Stimulated activated CD8-positive, alpha-beta memory T cell treated with anti-CD3 and anti-CD28 coated beads, Interleukin-12 subunit alpha, Interleukin-12 subunit beta, amount 100 ng/mL, for 24 hours (primary cell): ENCODE data around the gene ST6GAL1.
"Not testable (repeated sequence)": the region's sequence is repeated elsewhere in the genome, so short reads cannot be mapped to it uniquely, and the experiment has no call there.

Experiments
- DNase-seq: peaks from one replicate; pipeline ENCODE4 v3.0.0-alpha.2; 2020; ENCODE audit errors: extremely low read depth

The ST6GAL1 gene

DNA sequence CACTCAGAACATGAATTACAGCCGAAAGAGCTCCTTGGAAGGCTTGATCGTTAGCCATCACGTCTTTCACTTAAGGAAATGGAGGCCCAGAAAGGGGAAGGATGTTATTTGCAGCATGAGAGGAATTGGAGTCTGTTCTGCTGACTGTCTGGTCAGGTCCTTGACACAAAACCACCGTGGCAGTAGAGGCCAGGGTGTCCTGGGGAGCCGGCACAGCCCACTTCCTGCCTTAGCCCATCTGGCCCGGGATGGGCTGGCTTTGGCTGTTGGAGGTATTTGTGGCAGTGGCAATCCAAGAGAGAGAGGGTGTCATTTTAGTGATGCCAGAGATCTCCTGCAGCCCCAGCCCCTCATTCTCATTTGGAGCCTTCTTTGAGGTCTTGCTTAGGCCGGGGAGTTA lies 37.4 kb downstream of the ST6GAL1 start:
- no peak for DNase-seq

DNA sequence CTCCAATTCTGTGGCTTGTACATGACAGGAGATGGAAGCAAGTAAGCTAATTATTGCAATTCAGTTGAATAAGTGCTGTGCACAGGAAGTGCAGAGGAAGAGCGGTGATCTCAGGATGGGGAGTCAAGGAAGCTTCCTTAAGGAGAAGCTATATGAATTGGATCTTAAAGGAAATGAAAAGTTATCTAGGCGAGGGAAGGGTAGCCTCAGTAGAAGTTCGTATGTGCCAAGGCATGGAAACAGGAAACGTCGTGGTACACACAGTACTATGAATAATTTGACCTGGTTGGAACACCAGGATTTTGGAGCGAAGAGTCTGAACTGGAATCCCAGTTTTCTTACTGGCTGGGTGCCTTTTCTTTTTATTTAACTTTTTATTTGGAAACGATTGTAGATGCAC lies 39.3 kb downstream of the ST6GAL1 start:
- DNase-seq: no peak

DNA sequence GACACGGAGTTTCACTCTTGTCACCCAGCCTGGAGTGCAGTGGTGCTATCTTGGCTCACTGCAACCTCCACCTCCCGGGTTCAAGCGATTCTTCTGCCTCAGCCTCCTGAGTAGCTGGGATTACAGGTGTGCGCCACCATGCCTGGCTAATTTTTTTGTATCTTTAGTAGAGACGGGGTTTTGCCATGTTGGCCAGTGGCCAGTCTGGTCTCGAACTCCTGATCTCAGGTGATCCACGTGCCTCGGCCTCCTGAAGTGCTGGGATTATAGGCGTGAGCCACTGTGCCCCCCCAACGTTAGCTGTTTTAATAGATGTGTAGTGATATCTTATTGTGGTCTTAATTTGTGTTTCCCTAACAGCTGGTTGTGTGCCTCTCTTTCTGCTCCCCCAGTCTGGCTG lies 40.8 kb downstream of the ST6GAL1 start:
- DNase-seq: not testable (repeated sequence)

DNA sequence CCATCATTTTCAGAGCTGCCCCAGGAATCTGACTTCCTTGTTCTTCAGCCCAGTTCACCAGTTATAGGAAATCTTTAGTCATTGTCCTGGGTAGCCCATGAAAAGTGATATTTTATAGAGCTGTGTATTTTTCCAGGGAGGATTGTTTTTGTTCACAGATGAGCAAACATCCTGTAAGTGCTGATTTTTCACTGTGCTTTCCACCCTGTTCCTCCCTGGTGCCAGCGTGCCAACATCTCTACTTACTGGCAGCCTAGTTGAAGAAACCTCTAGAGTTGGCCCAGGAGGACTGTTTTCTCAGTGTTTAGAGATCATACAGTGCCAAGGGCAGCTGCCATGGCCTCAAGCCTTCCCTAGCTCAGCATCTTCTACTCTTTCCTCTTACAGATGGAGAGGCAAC lies 41.3 kb downstream of the ST6GAL1 start:
- DNase-seq: no peak

DNA sequence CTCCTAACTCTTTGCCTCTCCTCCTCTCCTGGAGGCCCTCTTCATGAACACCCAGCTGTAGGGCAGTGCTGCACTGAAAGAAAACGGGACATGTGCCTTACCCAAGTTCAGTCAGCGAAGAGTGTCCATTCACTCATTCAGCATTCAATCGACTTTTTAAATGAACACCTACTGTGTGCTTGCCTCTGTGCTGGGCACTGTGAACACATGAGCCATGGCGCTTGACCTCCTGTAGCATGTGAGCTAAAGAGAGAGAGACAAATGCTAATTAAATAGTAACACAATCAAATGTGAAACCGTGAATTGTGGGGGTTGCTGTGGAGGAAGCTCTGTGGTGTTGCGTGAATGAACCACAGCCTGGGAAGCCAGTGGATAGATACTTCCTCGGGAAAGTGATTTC lies 43.4 kb downstream of the ST6GAL1 start:
- no peak for DNase-seq

DNA sequence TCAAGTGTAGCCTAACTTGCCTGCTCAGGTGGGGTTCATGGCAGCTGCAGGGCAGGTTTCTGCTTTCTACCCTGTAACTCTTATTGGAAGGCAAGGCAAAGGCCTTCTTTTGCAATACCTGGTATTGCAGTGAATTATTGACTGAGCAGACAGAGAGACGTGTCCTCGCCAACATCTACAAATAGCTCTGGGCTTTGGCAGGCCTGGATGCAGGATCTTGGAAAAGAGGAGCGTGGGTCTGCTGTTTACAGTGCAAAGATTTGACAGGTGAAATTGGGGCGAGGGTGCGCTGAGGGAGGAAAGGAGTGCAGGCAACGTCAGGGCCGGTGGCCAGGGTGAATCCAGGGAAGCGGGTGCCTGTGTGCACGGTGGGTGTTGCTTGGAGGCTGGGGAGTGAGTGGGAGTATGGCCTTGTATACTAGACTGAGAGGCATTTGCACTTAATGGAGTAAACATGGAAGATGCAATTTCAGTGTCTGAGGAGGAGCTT lies 44.5 kb downstream of the ST6GAL1 start:
- no peak for DNase-seq

DNA sequence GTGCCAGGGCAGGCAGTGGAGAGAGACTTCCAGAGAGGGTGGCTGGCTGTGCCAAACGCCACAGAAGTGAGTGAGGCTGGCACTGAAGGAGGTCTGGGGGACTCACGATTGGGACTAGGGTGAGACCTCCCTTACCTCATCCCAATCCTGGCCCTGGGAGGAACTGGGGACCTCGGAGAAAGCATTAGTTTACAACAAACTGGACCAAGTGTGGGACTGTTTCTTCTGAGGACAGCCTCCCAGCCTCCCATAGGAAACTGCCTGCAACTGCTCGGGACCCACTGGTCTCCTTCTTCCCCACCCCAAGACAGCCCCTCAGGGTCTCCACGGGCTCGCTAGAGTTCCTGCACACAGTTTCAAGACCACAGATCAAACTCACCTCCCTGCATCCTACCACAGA lies 45.4 kb downstream of the ST6GAL1 start:
- no peak for DNase-seq

DNA sequence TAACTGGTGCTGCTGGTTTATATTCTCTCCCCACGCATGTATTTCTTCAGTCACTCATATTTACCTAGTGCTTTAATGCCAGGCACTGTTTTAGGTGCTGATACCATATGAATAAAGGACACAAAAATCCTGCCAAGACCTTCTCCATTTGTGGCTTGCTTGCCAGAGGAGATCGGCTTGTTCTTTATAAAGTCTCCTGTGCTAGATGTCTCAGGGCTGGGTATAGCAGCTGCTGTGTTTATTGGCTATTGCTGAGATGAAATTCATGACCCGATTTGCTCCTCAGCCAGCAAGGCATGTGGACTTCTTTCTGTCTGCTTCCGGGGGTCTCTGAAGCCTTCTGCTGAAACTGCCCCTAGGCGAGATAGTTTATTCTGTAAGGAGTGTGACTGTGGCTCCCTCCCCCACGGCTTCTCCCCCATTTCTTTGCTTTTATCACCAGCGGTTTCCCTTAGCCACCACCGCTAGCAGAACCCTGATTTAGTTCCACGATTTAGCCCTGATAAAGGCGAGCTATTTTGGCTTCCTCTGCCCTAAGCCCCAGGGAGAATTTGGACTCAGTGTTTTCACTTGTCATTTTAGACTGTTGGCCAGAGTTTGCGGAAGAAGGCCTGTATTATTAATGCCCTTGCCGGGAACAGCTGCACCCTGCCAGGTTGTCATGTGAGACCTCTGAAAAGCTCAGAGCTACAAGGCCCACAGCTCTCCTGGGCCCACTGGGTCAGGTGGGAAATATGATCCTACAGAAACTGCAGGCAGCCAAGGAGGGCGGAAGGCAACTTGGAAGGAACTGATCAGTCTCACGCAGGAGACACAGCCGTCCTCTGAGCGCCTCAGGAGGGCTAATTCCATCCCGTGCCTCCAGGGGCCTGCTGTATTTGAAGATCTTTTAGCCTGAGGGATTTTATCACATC lies 46.8 kb downstream of the ST6GAL1 start:
- DNase-seq: no peak

DNA sequence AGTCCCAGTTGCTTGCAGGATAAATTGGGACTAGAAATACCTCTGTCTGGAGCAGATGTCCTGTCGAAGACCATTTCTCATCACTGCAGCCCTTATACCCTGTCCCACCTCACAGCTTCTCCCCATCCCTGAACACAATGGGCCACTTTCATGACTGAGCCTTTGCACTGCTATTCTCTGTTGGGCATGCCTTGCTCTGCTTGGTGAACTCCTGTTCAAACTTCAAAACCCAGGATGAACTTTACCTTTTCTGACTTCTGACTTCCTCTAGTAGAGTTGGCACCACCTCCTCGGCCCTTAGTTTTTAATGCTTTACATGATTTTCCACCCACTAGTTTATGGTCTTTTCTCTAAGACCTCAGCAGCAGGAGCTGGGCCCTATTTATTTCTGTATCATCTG lies 48.4 kb downstream of the ST6GAL1 start:
- DNase-seq: no peak

DNA sequence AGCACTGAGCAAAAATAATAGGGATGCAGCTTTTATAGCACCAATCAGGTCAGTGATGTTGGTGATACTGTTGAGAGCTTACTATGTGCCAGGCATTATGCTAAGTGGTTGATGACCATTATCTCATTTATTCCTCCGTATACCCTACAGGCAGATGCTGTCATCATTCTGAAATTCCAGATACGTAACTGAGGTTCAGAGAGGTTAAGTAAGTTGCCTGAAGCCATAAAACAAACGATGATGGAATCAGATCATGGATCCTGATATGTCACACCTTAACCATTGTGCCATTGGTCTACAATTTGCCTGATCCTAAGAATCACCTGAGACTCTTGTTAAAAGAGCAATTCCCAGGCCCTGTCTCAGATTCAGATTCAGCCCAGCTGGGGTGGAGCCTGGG lies 49.5 kb downstream of the ST6GAL1 start:
- no peak for DNase-seq

DNA sequence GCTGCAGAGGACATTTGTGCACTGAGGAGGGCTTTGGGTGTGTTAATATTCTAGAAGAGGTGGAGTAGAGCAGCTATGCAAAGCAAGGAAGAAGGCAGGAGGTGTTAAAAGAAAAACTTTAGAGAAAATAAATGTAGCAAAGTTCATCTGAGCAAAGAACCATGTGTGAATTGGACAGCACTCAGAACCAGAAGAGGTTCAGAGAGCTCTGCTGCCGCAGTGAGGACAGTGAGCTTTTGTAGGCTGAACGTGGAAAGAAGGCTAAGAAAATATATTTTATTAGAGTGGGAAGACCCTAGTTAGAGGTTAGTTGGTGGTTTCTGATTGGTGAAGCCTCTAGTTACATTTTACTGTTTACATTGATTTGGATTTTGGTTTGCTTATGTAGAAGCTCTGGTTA lies 50.7 kb downstream of the ST6GAL1 start:
- no peak for DNase-seq

DNA sequence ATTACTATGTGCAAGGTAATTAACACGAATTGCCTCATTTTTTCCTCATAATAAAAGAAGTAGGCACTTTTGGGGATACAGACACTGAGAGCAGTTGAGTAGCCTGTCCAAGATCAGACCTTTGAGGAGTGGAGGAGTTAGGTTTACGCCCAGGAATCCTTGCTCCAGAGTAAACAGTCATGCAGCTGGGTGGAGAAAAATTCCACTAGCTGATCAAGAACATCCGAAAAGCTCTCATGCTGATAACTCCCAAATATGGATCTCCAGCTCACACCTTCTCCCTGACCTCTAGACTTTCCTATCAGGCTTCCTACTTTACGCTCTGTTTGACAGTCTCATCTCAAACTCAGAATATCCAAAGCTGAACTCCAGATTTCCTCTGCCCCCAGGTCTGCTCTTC lies 53.3 kb downstream of the ST6GAL1 start:
- DNase-seq: no peak

DNA sequence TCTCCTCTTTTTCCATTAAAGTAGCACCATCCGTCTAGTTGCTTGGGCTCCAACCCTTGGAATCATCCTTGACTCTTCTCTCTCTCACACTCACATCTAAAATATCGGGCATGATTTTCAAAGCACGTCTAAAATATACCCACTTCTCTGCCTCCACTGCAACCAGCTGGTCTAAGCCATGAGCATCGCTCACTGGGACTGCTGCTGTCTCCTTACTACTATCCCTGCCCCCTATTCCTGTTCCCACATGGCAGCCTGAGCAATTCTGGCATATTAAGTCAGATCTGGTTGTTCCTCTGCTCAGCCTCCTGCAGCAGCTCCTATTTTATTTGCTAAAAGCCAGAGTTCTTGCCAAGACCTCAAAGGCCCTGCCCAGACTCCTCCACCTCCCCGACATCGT lies 53.7 kb downstream of the ST6GAL1 start:
- no peak for DNase-seq

DNA sequence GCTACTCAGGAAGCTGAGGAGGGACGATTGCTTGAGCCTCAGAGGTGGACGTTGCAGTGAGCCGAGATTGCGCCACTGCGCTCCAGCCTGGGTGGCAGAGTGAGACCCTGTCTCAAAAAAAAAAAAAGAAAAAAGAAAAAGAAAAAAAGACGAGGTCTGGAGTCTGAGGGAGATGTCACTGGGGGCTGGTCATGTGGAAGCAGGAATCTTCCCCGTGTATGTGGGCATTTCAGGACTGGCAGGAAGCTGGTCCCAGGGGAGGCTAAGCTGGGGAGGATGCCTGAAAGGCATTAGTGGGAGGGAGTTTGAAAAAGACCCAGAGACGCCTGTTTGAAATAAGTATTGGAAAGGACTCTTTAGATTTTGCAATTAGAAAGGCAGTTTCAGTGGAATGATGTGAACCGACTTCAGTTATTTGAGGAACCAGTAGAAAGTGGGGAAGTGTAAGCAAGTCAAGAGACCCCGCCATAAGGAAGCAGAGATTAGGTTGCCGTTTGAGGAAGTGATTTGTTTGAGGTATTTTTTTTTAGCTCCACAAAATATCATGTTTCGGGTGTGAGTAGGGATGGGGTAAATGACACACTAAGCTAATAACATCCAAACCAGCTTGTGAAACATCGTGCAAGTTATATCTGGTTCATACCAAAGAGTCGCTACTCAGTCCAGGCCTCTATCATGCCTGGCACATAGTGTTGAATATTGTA lies 55.5 kb downstream of the ST6GAL1 start:
- no peak for DNase-seq

DNA sequence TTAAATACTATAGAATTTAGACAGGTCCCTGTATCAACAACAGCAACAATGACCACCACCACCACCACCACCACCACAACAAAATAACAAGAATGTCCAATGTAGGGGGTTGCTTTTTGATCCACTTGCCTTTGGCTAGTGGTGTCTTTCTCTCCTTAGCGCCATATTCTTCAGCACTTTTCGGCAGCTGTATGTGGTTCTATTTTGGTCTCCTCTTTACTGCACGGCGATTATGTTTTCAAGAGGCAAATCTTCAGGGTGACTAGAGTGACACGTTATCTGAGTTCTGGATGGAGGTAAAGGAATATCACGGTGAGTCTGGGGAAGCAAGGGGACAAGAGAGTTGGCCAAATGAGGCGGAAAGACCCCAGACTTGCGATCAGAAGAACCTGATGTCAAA lies 56.1 kb downstream of the ST6GAL1 start:
- DNase-seq: no peak

DNA sequence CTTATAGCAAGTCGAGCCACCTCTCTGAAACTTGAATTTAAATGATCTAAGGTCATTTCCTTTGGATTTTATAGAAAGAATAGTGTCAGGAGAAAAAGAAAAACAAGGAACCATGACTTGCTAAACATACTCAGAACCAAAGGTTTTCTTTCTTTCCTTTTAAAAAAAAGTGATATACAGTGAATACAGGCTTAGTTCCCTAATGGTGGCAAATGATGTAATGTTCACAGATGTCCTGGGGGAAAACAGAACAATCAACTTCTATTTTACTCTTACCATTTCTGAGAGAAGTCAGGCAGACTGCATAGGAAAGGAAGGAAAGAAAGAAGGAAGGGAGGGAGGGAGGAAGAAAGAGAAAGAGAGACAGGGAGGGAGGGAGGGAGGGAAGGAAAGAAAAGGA lies 56.5 kb downstream of the ST6GAL1 start:
- no peak for DNase-seq

DNA sequence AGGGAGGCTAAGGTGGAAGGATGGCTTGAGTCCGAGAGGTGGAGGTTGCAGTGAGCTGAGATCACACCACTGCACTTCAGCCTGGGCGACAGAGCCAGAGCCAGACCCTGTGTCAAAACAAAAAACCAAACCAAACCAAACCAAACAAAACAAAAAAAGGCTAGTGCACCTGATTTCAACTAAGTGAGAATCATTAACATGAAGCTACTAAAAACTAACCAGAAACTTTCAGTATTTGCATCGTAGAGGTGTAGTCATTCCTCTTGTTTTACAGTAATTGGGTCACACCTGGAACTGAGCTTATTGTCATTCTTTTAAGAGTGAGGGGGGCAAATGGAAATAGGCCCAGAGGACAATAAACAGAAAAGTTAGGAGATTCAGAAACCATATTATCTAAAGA lies 58.5 kb downstream of the ST6GAL1 start:
- DNase-seq: no peak

DNA sequence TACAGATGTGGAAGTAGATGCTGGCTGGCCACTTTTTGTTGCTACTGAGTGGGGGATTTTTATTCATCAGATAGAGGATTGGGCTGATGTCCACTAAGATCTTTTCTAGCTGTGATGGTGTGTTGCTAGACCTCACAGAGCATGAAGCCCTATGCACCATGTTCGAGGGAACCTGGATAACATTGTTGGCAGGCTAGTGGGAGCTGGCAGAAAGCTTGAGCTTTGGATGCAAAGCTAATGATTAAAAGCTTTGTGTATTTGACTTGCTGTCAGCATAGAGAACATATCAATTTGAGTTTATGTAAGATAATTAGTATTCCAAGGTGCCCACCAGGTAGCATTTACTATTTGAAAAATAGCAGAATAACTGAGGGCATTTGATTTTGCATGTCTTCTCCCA lies 59.1 kb downstream of the ST6GAL1 start:
- DNase-seq: no peak

DNA sequence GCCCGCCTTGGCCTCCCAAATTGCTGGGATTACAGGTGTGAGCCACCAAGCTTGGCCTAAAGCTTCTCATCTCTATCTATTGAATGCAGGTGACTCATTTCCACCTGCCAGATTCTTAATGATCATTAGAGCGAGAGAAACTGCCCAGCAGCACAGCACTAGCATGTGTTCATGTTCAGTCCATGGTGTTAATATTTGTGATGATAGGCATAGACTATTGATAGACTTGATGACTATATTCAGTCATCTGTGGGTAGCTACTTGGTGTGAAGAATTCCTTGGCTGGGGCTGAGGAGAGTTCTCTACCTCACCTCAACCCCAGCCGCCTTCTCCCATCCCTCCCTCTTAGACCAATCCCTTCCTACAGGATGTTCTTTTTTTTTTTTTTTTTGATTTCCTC lies 60.0 kb downstream of the ST6GAL1 start:
- no peak for DNase-seq

DNA sequence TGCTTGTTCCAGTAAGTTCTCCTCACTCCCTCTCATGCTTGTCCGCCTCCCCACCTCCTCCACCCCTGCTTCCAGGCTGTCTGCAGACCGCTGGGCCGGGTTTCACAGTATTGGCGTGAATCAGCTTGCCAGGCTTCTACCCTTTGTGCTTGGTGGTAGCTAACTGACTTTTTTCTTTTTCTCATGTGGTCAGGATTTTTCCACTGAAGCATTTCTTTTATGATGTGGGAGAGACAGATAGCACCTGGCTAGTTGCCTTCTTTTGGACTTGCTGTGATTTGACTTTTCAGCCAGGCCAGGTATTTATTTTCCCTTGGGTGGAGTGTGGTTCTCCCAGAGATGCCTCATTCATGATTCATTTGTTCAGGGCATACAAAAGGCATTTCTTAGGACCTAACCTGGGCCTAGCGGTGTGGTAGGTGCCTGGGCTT lies 60.6 kb downstream of the ST6GAL1 start:
- DNase-seq: no peak

DNA sequence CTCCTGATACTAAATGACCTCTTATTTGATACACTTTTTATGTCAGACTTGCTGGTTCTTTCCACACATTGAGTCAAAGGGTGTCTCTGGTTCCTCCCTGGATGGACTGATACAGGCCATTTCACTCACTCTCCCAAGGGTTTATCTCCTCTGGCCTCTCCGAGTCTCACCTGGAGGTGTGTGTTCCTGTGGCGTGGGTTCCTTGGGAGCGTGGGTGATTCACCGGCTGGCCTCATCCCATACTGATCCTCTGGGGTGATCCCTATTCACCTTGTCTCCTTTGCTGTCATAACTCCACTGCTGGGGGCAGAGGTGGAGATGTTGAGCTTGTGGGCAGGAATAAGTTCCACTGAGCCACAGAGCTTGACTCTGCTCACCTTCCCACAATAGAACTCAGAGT lies 61.1 kb downstream of the ST6GAL1 start:
- no peak for DNase-seq

DNA sequence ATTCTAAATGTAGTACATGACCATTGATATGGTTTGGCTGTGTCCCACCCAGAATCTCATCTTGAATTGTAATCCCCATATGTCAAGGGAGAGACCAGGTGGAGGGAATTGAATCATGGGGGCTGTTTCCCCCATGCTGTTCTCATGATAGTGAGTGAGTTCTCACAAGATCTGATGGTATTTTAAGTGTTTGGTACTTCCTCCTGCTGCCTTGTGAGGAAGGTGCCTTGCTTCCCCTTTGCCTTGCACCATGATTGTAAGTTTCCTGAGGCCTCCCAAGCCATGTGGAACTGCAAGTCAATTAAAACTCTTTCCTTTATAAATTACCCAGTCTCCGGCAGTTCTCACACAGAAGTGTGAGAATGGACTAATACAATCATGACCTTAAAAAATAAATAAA lies 61.8 kb downstream of the ST6GAL1 start:
- DNase-seq: not testable (repeated sequence)

DNA sequence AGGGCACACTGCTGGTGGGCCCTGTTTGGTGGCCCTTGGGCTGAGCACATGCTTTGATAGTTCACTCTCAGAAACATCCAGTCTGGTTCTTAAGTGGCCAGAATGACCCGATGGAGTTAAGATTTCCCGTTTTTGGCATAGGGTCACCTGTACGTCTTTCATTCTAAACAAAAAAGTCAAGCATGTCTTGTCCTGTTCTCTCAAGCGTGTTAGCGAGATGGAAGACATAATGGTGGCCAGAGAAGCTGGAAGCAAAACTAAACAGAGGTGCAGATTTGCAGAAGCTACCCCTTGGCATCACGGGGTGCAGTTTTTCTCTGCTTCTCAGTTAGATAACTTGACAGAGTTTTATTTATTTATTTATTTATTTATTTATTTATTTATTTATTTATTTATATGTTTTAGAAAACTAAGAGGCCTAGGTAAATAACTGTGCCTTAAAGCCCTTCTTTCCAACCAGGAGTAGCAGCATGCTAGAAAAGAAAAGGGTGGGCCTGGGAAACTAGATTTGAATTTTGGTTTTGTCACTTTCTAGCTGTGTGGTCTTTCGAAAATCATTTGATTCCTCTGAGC lies 63.0 kb downstream of the ST6GAL1 start:
- DNase-seq: no peak
